Panc1 (cell line): ENCODE results near the gene ADGRF5.

Experiments
- POLR2AphosphoS5 ChIP-seq: IDR thresholded peaks from 2 replicates; pipeline ENCODE4 v1.6.1; 2012; ENCODE audit warnings: mild to moderate bottlenecking, low read depth, low read length, moderate library complexity
- SIN3A ChIP-seq: IDR thresholded peaks from 2 replicates; pipeline ENCODE4 v1.6.1; 2012; ENCODE audit warnings: low read depth, mild to moderate bottlenecking, low read length, moderate library complexity, borderline replicate concordance; ENCODE audit not compliant: insufficient read depth
- TF ChIP-seq, protein P1 (sequence below): fragments of 450-650 bp; IDR thresholded peaks from 2 replicates; pipeline ENCODE4 v1.5.1; 2017; ENCODE audit warnings: mild to moderate bottlenecking

DNA sequence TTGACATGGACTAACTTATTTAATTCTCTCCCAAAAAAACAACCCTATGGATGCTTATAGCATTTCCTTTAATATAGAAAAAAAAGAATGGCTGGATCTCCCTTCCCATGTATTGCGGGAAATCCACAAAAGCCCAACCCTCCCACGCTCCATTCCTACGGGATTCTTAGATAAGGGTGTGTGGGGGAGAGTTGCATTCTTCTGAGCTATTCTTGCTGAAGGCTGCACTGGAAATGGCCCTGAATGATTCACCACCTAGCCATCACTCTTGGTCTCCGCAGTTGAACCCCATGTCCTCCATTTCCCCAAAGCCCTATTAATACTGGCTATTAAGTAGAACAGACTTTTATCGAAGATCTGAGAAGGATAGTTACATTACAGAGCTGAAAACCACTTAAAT lies 41.9 kb upstream of the ADGRF5 start:
- TF ChIP-seq, protein P1, sequence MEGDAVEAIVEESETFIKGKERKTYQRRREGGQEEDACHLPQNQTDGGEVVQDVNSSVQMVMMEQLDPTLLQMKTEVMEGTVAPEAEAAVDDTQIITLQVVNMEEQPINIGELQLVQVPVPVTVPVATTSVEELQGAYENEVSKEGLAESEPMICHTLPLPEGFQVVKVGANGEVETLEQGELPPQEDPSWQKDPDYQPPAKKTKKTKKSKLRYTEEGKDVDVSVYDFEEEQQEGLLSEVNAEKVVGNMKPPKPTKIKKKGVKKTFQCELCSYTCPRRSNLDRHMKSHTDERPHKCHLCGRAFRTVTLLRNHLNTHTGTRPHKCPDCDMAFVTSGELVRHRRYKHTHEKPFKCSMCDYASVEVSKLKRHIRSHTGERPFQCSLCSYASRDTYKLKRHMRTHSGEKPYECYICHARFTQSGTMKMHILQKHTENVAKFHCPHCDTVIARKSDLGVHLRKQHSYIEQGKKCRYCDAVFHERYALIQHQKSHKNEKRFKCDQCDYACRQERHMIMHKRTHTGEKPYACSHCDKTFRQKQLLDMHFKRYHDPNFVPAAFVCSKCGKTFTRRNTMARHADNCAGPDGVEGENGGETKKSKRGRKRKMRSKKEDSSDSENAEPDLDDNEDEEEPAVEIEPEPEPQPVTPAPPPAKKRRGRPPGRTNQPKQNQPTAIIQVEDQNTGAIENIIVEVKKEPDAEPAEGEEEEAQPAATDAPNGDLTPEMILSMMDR = no peak
- TF ChIP-seq SIN3A (no peak), POLR2AphosphoS5 (no peak)
